RKO (cell line): ENCODE results near the gene ZBTB12.
A peak's percentile ranks its signal among the peaks of the same experiment; 100 is the strongest.
"Not testable (repeated sequence)": the region's sequence is repeated elsewhere in the genome, so short reads cannot be mapped to it uniquely, and the experiment has no call there.

ENCODE experiments used
- DNase-seq: peaks from one replicate; pipeline ENCODE4 v3.0.0-alpha.2; 2016; ENCODE audit warnings: low spot score

ZBTB12 gene

DNA sequence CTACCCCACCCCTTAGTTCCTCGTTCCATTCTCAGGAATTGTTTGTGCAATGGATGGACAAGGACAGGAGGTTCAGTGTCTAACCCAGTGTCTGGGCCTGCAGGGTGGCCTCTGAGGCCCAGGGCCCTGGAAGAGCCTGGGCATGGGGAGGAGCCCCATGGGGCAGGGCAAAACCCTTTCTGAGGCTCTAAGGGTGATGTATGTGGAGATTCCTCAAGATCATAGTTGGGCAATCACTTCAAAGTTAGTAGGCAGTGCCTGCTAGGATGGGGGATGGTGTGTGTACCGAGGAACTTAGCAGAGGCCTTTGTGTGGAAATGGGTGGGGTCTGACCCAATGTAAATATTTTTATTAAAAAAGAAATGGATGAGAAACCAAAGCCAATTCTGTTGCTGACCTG is 18.9 kb upstream of the ZBTB12 start:
- DNase-seq: no peak

DNA sequence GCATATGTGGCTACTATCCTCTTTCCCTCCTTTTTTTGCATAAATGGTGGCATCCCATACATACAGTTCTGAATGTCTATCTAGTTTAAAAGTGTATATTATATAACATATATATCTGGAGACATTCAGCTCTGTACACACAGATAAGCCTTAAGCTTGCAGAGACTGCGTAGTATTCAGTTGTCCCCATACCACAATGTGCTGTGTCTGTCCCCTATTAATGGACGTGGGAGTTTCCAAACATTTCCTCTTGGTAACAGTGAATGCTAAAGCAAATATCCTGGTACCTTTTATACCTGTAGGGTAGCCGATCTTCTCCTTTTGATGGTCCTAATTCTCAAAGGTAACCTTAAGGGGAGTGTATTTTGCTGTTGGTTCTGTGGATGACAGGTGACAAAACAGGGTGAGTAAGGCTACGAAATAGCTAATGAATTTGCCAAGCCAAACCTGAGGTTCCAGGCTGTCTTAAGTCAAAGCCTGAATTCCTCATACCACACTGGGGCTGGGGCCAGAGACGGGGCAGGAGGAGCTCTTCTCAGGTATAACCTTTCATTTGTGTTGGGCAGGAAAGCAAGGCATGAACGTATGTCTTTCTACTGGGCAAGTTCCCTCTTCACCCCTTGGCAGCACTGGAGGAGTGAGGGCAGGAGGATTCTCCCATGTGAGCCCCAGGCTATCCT is 17.9 kb upstream of the ZBTB12 start:
- no peak for DNase-seq

DNA sequence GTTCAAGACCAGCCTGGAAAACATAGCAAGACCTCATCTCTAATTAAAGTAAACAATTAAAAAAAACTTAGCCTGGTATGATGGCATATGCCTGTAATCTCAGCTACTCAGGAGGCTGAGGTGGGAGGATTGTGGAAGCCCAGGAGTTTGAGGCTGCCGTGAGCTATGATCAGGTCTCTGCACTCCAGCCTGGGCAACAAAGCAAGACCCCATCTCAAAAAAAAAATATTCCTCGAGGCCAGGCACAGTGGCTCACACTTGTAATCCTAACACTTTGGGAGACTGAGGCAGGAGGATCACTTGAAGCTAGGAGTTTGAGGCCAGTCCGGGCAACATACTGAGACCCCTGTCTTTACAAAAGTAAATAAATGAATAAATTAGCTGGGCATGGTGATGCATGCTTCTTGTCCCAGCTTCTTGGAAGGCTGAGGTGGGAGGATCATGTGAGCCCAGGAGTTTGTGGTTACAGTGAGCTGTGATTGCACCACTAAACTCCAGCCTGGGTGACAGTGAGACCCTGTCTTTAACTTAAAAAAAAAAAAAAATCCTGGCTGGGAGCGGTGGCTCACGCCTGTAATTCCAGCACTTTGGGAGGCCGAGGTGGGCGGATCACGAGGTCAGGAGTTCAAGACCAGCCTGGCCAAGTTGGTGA is 16.3 kb upstream of the ZBTB12 start:
- no peak for DNase-seq

DNA sequence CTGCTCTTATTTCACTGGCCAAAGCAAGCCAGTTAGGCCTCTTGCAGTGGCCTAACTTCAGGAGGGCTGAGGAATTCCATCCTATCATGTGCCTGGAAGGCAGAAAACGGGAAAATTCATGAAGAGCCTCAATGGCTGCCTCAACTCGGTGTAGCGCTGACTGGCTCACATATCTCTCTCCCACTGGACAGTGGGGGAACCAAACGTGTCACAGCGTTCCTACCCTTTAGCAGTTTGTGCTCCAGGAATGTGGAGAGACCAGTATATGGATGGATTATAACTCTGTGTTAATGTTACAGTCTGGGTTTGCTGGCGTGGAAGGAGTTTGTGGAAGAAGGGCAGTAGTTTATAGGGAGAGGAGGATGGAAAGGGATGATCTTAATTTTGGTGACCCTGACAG is 13.9 kb upstream of the ZBTB12 start:
- DNase-seq: no peak

DNA sequence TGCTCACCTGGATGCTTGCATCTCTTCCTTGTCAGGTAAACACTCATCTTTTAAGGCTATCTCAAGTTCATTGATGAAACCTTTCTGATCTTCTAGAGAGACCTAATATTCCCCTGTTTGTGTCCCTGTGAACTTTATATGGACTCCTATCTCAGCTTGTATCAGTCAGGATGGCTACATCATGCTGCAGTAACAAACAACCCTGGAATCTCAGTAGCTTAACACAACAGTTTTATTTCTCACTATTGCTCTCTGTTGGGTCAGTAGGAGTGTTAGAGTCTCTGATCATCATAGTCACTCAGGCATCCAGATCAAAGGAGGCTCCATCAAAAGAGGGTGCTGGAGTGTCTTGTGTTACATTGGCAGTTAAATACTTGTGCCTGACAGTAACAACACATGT is 13.5 kb upstream of the ZBTB12 start:
- no peak for DNase-seq

DNA sequence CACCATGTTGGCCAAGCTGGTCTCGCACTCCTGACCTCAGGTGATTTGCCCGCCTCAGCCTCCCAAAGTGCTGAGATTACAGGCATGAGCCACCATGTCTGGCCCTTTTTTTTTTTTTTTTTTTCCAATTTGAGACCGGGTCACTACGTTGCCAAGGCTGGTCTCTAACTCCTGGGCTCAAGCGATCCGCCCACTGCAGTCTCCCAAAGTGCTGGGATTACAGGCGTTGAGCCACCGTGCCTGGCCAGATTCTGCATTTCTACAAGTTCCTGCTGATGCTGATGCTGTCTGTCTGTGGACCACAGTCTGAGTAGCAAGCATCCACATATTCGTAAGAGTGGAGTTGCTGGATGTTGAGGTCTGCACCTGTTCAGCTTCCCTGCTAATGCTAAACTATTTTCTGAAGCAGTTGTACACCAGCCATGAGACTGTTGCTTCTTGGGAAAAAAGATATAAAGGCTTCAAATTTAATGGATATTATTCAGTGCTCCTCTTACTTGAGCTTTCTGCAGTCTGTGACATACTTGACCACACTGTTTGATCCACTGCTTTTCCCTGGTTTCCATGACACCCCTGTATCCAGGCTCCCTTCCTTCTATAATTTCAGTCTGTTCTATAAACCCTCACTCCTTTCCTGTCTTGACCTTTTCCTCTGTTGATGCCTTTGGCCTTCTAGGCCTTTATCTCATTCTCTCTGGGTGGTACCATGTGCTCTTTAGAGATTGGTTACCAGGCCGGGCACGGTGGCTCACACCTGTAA is 10.1 kb upstream of the ZBTB12 start:
- DNase-seq: no peak

DNA sequence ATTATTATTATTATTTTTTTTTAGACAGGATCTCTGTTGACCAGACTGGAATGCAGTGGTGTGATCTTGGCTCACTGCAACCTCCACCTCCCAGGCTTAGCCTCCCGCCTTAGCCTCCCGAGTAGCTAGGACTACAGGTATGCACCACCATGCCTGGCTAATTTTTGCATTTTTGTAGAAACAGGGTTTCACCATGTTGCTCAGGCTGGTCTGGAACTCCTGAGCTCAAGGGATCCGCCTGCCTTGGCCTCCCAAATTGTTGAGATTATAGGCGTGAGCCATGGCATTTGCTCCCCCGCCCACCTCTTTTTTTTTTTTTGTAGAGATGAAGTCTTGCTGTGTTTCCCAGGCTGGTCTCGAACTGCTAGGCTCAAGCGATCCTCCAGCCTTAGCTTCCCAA is 7.4 kb upstream of the ZBTB12 start:
- DNase-seq: not testable (repeated sequence)

DNA sequence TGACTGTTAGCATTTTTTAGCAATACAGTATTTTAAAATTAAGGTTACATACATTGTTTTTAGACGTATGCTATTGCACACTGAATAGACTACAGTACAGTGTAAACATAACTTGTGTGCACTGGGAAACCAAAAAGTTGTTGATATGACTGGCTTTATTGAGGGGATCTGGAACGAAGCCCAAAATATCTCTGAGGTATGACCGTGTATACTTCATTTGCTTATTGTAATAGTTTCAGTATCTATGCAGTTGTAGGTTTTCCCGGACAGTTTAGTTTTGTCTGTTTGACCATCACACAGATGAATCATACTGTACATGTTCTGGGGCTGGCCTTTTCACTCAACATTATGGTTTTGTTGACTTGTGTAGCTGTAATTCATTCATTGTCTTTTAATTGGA is 6.9 kb upstream of the ZBTB12 start:
- no peak for DNase-seq

DNA sequence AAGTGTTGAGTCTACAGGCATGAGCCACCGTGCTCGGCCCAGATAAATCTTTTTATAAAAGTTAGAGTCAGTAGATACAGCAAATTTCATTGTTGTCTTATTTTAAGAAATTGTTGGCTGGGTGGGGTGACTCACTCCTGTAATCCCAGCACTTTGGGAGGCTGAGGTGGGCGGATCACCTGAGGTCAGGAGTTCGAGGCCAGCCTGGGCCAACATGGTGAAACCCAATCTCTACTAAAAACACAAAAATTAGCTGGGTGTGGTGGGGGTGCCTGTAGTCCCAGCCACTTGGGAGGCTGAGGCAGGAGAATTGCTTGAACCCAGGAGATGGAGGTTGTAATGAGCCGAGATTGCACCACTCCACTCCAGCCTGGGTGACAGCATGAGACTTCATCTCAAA is 6.4 kb upstream of the ZBTB12 start:
- not testable (repeated sequence) for DNase-seq

DNA sequence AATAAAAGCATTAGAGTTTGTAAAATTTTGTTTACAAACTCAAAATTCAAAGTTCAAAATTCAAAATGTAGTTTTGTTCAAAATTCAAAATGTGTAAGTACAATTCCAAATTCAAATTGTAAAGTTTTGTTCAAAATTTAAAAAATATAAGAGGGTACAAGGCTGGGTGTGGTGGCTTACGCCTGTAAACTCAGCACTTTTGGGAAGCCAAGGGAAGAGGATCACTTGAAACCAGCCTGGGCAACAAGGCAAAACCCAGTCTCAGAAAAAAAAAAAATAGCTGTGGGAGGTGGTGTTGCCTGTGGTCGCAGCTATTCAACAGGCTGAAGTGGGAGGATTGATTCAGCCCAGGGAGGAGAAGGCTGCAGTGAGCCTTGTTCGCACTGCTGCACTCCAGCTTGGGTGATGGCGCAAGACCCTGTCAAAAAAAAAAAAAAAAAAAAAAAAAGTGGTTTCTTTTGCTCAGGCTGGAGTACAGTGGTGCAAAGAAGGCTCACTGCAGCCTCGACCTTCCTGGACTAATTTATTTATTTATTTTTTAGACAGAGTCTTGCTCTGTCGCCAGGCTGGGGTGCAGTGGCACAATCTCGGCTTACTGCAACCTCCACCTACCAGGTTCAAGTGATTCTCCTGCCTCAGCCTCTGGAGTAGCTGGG is 5.4 kb upstream of the ZBTB12 start:
- DNase-seq: no peak

DNA sequence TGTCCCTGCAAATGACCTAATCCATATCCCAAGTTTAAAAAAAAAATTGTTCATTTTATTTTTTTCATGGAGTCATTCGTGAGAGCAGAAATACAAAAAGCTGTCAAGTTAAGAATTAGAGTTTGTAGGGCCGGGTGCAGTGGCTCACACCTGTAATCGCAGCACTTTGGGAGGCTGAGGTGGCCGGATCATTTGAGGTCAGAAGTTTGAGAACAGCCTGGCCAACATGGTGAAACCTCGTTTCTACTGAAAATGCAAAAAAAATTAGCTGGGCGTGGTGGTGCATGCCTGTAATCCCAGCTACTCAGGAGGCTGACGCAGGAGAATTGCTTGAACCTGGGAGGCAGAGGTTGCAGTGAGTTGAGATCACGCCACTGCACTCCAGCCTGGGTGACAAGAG is 4.8 kb upstream of the ZBTB12 start:
- not testable (repeated sequence) for DNase-seq

DNA sequence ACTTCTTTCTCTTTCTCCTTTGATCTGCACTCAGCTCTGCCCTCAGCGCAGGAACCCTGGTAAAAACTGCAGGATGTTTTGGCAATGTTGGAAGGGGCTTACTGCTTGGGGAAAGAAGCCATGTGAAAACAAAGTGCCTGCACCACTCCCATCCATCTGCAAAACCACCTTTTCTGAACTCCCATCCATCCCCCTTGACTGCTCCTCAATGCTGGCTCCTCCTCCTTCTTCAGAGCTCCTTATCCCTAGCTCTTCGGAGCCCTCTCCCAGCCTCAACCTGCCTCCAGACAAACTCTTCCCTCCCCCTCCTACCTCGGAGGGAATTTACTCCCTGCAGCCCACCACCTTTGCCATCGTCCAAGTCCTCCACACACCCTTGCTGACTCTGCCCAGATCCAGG is 4.2 kb upstream of the ZBTB12 start:
- DNase-seq: no peak

DNA sequence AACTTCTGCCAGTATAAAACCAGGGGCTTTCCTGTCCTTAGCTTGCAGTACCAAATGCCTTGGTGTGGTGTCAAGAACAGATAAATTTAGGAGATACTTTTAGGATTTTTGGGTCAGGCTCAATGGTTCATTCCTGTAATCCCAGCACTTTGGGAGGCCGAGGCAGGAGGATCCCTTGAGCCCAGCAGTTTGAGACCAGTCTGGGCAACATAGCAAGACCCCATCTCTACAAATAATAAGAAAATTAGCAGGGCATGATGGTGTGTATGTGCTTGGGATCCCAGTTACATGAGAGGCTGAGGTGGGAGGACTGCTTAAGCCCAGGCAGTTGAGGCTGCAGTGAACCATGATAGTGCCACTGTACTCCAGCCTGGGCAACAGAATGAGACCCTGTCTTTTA is 3.2 kb upstream of the ZBTB12 start:
- no peak for DNase-seq

DNA sequence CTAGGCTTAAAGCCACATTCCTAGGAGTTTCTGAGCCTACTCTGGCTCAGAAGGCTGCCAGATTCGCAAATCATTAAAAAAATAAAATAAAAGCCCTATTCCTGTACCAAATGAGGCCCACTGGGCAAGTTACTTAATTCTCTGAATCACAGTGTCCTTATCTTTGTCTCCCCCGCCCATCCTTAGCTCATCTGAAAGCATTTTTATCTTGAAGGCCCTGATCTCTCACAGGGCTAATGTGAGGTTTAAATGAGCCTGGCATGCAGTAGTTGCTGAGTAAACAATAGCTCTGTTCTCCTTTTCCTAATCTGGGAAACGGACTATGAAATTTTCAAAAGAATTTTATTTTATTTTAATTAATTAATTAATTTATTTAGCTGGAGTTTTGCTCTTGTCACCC is 2.1 kb upstream of the ZBTB12 start:
- DNase-seq: no peak

DNA sequence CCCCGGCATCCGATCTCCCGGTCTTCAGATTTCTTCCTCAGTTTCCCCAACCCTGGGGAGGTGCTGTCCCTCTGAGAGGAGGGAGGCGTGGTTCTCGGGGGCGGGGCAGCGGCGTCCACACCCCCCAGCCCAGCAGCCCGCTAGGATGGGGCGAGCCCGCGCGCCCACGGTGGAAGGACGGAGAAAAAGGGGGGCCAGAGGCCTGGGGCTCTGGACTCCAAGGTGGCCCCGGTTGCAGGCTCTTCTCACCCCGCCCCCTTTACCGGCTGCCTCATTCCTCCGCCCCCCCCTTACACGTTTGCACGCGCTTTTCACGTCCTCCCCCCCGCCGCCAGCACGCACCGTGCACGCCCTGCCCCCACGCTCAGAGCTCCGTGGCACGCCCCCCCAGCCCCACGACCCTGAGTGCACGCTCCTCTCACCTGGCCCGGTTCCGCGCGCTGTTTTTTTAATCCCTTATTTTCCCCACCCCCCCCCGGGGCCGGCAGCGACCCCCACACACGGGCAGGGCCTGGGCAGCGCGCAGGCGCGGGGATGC is 402 bp downstream of the ZBTB12 start:
- DNase-seq: peak; percentile 58

DNA sequence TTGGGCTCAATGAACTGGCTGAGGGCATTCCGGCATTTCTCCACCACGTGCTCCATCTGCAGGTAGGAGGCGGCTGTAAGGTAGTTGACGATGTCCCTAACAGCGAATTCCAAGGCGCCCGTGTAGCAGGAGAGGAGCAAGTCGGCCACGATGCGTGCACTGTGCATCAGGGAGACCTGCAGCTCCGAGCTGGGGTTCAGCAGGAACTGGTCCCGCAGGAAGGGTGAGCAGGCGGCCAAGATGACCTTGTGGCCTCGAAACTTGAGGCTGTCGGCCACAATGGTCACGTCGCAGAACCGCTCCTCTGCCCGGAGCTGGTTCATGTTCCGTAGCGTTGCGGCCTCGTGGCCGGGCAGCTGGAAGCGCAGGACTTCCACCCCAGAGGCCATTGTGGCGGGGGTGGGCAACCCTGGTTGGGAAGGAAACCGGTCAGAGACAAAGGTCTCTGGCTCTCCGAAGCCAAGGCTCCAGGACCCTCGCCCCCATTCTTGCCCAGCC is 920 bp downstream of the ZBTB12 start:
- no peak for DNase-seq

DNA sequence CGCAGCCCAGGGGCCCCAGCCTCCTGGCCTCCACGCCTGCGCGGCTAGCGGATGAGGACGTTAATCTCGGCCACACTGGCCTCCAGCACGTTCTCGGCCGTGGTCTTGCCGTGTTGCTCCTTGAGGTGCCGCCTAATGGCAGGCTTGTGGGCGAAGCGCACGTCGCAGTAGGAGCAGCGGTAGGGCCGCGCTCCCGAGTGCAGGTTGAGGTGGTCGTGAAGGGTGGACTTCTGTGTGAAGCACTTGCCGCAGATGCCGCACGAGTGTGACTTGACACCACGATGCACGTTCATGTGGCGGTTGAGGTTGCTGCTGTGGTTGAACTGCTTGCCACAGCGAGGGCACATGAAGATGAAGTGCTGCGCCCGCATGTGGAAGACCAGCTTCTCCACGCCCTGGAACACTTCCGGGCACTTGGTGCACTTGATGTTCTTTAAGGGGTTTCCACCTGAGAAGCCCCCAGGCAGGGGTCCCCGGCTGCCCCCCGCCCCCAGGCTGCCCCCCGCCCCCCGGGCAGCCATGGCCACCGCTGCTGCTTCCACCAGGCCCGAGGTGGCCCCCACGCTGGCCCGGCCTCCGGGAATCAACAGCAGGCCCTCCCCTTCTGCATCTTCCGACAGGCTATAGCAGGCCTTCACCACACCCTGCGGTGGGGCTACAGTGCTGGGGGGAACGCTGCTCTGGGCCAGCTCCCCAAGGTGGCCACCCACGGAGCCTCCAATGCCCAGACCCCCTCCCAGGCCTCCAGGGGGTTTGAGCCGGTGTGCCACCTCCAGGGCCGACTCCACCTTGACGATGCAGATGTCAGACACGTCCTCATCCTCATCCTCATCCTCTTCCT is 1.8 kb downstream of the ZBTB12 start:
- no peak for DNase-seq

DNA sequence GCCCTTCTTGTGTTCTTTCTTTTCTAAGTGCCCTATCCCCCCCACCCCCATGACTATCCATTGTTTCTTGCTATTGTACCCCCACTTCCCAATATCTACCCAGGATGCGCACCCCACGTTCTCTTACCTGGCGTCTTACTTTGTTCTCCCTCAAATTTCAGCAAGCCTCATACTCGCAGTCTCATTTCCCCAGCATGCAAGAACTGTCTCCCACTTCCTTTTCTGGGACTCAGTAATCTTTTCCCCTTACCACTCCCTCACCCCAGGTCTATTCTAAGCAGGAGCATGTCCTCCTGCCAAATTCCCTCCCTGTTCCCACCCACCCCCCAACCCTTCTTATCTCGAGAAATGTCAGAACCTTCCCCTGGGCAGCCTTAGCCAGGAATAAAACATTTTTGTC is 2.7 kb downstream of the ZBTB12 start:
- DNase-seq: no peak

DNA sequence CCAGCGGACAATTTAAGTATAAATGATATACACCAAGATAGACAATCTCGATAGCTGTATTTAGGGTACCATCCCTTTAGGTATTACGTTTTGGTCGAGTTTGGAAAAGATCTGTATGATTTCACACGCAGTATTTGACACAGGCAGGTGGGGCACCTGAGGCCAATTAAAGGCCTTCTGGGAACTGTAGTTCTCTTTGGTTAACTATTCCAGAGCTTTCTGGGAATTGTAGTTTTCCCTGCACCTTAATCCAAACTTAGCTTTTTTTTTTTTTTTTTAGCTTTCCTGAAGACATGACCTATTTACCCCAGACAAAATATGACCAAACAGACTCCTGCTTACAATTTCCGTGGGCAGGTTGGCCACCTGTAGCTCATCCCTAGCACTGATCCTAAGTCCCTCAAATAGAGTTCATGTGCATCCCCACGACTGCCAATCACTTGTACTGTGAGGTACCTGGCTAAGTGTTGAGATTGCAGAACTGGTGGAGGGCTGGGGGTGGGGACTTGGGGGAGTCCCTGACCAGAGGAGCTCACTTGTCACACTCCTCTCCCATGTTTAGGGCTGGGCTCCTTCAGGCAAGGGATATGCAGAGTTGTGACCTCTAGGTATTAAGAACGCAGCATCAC is 3.4 kb downstream of the ZBTB12 start:
- DNase-seq: peak; percentile 62

DNA sequence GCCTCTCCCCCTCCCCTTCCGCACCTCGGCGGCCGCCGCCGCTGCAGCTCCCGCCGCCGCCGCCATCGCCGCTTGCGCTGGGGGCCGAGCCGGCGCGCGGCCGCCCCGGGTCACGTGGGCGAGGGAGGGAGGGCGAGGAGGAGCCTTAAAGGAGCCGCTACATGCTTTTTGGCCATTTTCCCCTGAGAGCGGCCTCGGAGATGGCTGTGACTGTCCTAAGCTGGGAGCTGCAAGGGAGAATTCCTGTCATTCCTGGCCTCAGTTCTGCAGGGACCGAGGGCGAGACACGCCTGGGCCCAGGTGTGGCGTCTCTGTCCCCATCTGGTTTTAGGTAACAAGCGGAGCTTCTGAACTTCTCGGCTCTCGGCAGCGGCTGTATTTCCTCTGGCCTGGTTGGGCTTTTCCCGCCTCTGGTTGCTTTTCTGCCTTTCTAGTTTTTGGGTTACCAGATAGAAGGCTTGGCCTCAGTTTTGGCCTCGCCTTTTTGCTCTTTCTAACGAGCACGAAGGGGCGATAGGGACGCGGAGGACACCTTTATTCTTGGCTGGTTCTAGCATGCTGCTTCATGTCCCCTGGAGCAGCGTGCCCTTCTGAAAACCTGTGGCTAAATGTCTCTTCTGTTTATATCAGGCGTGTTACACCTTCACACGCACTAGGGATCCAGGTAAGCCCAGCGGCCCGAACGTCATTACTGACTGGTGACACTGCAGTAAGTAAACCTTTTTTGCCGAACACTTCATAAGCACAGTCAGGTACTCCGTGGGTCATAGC is 4.1 kb downstream of the ZBTB12 start, which contains the start of gene EHMT2:
Gene EHMT2 (minus strand): TSS at position 87 of the 771 bp plus-strand sequence. CDS start 21 bp downstream, at position 66.
- DNase-seq: peak; percentile 87
